Fibroblast of lung (primary cell): Measurements from ENCODE around the gene AKT1.

ENCODE experiments used
- EZH2 ChIP-seq: IDR thresholded peaks from 2 replicates; pipeline ENCODE4 v1.5.1; 2012; ENCODE audit warnings: low read length, control low read depth, mild to moderate bottlenecking; ENCODE audit errors: missing control alignments
- TF ChIP-seq, protein P1 (sequence below), 2 donors: IDR thresholded peaks in 1 of 2; conservative IDR thresholded peaks in 1 of 2; 1 replicate in 1 of 2; 2 replicates in 1 of 2; pipeline ENCODE4 v1.5.1; 2011 to 2012; ENCODE audit warnings: low read length in 2 of 2, control low read depth in 1 of 2, inconsistent platforms in 1 of 2, low read depth in 1 of 2, mild to moderate bottlenecking in 1 of 2

- TF ChIP-seq, protein P1, sequence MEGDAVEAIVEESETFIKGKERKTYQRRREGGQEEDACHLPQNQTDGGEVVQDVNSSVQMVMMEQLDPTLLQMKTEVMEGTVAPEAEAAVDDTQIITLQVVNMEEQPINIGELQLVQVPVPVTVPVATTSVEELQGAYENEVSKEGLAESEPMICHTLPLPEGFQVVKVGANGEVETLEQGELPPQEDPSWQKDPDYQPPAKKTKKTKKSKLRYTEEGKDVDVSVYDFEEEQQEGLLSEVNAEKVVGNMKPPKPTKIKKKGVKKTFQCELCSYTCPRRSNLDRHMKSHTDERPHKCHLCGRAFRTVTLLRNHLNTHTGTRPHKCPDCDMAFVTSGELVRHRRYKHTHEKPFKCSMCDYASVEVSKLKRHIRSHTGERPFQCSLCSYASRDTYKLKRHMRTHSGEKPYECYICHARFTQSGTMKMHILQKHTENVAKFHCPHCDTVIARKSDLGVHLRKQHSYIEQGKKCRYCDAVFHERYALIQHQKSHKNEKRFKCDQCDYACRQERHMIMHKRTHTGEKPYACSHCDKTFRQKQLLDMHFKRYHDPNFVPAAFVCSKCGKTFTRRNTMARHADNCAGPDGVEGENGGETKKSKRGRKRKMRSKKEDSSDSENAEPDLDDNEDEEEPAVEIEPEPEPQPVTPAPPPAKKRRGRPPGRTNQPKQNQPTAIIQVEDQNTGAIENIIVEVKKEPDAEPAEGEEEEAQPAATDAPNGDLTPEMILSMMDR (conservative IDR thresholded peaks at IDR 0.05 in 1 of 2, IDR thresholded peaks at IDR 0.05 in 1 of 2; ENCODE audit: low read depth in 1 of 2, low read length in 2 of 2): no peak
- TF ChIP-seq EZH2: no peak
Observed at GRCh38 chr14:104751539-104752422, 43.8 kb downstream of the AKT1 start.
